Breast epithelium (tissue), 3 donors: ENCODE measurements around the gene C1S.

Experiments
- POLR2AphosphoS5 ChIP-seq, 3 donors: sonication (generic); formaldehyde crosslinking; IDR thresholded peaks; one replicate each; pipeline ENCODE4 v1.6.1; 2017; ENCODE audit warnings: antibody characterized with exemption in 3 of 3
- TF ChIP-seq, protein P1 (sequence below), 3 donors: fragments of 450-650 bp; IDR thresholded peaks; one replicate each; pipeline ENCODE4 v1.5.1; 2016 to 2017; ENCODE audit warnings: antibody characterized with exemption in 3 of 3, mild to moderate bottlenecking in 3 of 3, moderate library complexity in 3 of 3

DNA sequence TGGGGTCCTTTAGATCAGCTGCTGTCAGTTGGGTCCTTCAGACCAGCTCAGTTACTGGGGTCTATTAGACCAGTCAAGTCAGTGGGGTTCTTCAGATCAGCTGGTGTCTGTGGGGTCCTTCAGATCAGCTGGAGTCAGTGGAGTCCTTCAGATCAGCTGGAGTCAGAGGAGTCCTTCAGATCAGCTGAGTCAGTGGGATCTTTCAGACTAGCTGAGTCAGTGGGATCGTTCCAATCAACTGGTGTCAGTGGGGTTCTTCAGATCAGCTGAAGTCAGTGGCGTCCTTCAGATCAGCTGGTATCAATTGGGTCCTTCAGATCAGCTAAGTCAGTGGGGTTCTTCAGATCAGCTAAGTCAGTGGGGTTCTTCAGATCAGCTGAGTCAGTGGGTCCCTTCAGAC, 27.5 kb upstream of the C1S start:
- no peak for TF ChIP-seq POLR2AphosphoS5 (IDR thresholded peaks at IDR 0.05)
- TF ChIP-seq, protein P1, sequence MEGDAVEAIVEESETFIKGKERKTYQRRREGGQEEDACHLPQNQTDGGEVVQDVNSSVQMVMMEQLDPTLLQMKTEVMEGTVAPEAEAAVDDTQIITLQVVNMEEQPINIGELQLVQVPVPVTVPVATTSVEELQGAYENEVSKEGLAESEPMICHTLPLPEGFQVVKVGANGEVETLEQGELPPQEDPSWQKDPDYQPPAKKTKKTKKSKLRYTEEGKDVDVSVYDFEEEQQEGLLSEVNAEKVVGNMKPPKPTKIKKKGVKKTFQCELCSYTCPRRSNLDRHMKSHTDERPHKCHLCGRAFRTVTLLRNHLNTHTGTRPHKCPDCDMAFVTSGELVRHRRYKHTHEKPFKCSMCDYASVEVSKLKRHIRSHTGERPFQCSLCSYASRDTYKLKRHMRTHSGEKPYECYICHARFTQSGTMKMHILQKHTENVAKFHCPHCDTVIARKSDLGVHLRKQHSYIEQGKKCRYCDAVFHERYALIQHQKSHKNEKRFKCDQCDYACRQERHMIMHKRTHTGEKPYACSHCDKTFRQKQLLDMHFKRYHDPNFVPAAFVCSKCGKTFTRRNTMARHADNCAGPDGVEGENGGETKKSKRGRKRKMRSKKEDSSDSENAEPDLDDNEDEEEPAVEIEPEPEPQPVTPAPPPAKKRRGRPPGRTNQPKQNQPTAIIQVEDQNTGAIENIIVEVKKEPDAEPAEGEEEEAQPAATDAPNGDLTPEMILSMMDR (IDR thresholded peaks at IDR 0.05): no peak
